Dermis microvascular lymphatic vessel endothelial cell (primary cell): ENCODE results near the gene NECTIN1. TPM values are rescaled to one million over a fixed set of nuclear protein-coding genes. Genes with fewer than 3 reads are reported as not detected.
A peak's percentile ranks its signal among the peaks of the same experiment; 100 is the strongest.

ENCODE experiments used
- DNase-seq, 2 donors: peaks; one replicate each; pipeline versions ENCODE4 v3.0.0 to v3.0.0-alpha.2; 2010; ENCODE audit warnings: low read depth in 2 of 2
- total RNA-seq: library from RNA; depleted of rRNA; stranded (reverse); fragments of >200 nt; gene quantifications from 2 replicates; pipeline ENCODE4 v1.2.1, GENCODE V29; 2014

The NECTIN1 gene, protein sequence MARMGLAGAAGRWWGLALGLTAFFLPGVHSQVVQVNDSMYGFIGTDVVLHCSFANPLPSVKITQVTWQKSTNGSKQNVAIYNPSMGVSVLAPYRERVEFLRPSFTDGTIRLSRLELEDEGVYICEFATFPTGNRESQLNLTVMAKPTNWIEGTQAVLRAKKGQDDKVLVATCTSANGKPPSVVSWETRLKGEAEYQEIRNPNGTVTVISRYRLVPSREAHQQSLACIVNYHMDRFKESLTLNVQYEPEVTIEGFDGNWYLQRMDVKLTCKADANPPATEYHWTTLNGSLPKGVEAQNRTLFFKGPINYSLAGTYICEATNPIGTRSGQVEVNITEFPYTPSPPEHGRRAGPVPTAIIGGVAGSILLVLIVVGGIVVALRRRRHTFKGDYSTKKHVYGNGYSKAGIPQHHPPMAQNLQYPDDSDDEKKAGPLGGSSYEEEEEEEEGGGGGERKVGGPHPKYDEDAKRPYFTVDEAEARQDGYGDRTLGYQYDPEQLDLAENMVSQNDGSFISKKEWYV
- total RNA-seq, result 4.3 and 5.4 TPM in 2 replicates

- DNase-seq, result peak; percentile 60 to 88
Measured at GRCh38 chr11:119728651-119729580, at the start of gene NECTIN1. NECTIN1 (minus strand) TSS chr11:119729200; CDS start chr11:119728553, 647 bp downstream.

DNA sequence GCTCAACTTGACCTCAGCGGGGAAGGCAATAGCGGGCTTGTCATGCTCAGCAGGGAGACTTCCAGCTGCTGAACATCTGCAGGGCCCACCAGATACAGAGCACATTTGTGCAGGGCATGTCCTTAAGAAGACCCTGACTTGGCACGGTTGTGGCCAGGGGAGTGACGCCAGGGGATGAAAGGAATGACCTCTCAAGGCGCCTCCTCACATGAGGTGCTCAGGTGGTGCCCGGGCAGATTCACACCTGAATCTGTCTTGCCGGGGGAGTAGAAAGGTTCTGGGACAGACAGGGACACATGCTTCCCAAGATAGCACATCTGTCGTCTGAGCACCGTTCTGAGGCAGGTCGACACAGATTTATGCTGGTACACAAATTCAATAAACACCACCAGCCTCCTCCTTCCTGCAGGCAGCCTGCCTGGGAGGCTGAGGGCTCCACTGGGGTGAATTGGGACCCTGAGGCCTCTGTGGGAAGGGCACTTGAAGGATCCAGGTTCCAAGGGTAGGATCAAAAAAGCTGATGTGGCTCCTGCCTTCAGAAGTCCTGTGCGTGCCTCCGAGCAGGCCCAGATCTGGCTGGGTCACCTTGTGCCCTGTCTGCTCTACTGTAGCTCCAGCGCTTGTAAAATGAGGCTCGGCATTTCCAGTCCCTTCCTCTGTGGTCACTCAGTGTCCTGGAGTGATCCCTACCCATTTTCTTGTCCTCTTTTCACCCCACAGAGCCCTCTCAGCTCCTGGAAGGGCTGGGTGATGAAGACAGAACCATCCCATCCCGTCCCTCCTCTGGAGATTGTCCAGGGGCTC is 49.6 kb upstream of the NECTIN1 start:
- DNase-seq, result no peak

- DNase-seq, result no peak
Measured at GRCh38 chr11:119777940-119778339, 48.9 kb upstream of the NECTIN1 start.

DNA sequence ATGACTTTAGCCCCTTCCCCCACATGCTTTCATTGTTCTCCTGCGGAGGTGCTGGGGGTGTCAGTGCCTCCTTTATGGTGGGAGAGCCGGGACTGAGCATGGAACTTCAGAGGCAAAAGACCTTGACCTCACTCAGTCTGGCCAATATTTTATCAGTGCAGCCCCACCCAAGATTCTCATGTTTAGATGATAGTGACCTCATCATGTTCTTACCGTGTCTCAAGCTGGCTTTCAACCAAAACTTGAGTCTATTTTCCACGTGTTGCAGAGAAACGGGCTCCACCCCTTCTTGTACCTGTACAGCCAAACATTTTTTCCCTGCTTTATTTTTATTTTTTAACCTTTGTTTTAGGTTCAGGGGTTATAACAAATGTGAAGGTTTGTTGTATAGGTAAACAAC is 47.7 kb upstream of the NECTIN1 start:
- DNase-seq, result no peak

DNA sequence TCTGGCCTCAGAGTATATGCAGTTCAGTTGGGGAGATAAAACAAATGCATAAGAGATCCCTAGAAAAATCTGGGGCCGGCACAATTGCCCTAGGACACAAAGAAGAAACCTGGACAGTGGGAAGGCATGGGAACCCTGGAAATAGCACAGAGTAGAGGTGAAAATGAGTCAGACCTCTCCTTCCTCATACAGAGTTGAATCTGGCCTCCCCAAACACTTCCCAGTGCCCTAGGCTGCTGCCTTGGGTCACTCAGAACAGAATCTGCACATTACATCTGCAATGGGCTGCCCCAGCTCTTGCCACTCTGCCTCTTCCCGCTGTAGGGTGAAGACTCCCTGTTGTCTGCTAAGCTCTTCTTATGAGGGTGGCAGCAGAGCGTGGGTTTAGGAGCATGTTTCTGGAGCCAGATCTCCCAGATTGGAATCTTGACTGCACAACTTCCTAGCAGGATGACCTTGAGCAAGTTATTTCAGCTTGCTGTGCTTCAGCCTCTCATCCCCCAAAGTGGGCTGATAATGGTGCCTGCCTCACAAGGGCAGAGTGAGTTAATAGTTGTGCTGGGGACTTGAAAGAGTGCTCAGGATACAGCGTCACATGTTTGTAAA is 47.1 kb upstream of the NECTIN1 start:
- no peak for DNase-seq

DNA sequence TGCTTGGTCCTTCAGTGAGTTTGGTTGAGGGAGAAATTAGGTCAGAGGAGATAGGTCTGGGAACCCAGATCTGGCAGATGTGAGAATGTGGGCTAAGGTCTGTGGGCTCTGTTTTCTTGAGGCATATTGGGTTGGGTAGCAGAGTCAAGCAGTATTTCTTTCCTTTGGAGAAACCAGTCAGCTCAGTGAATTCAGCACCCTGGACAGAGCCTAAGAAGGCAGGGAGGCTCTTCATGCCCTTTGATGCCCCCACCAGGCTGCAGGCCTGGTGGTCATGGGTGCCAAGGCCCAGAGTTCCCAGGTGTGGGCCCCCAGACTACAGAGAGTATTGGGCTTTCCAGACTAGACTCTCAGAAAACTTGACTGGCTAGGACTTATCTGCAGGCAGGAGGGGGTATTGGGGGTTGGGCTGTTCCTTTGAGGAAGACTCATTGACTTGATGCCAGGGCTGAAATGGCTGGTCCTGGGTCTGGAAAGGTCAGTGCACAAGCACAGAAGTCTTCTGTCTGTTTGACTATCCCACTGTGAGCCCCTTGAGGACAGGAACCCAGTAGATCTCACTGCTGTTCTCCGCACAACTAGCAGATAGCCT is 45.3 kb upstream of the NECTIN1 start:
- DNase-seq, result peak in 1 of 2 donors; percentile 30

DNA sequence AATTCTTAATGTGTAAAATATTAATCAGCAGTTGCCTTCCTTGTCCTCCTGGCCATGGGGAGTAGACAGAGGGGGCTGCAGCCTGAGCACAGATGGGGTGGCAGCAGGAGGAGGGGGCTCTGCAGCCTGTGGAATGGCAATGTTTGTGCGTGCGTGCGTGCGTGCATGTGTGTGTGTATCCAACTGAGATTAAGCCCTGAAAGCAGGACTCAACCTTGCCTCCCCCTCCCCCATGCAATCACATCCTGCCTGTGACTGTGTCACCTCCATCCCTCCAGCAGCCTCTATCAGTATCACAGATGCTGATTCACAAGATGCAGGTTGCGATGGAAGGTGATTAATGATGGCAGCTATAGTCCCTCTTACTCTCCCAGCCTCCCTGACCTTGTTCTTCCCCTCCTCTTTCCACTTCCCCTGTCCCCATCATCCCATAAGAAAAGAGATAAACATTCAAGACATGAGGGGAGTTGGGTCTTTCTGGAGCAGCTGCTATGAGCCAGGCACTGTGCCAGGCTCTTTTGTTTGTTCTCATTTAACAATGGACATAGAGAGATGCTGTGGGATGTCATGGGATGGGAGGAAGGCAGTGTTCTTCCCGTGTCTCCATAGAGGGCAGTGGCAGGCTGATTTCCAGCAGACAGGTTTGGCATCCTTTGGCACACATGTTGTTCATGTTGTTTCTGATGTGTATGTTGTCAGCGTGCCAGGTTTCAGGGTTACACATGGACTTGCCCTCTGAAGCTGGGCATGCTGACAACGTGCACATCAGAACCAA is 43.8 kb upstream of the NECTIN1 start:
- DNase-seq, result no peak

DNA sequence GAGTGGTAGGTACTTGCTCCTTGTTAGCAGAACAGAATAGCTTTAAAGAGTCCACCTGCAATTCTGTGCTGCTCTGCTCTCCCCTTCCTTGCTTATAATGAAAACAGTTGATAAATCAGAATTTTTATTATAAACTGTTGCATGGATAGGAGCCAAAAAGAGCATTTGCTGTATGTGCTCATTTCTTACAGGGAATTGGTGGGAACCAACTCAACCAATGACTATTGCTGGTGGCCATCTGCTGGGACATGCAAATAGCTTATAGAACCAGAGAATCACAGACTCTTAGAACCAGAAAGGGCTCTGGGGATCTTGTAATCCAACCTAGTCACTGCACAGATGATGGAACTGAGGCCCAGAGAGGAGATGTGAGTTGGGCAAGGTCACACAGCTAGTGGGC is 43.1 kb upstream of the NECTIN1 start:
- DNase-seq, result no peak

GRCh38 chr11:119771172-119771770 is 42.3 kb upstream of the NECTIN1 start:
- no peak for DNase-seq

DNA sequence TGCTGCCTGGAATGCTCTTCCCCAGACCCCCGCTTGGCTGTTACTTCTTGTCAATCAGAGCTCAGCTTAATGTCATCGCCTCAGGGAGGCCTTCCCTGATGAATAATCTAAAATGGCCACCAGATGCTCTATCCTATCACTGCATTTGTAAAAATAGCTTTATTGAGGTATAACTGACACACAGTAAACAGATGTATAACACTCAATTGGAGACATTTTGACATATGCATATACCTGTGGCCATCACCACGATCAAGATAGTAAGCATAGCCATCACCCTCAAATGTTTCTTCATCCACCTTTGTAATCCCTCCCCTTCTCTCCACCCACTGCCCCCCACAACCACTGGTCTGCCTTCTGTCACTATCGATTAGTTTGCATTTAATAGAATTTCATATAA is 36.6 kb upstream of the NECTIN1 start:
- no peak for DNase-seq

- no peak for DNase-seq
Measured at GRCh38 chr11:119764108-119764868, 35.3 kb upstream of the NECTIN1 start.

DNA sequence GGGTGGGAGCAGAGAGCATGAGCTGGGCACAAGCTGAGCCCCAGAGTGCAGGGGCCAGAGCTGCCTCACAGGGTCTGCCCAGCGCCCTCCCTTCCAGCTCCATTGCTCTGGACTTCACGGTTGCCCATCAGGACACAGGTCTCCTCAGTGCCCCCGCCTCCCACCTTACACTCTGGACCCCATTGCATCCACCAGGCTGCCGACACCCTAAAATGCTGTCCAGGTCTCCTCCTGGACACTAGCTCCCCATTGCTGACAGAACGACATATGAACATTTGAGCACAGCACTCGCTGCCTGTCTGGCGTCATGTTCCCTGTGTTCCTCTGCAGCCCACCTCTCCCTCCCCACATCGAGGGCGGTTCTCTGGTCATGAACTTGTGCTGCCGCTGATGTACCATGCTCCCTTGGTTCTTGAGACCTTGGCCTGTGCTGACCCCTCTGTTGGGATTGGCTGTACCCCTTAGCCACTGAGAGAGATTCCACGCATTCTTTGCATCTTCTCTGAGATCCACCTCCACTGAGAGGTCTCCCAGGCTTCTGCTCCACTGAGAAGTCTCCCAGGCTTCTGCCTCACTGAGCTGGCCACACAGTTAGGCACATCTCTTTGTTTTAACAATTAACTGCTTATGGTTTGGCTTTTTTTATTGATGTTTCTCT is 34.2 kb upstream of the NECTIN1 start:
- no peak for DNase-seq

DNA sequence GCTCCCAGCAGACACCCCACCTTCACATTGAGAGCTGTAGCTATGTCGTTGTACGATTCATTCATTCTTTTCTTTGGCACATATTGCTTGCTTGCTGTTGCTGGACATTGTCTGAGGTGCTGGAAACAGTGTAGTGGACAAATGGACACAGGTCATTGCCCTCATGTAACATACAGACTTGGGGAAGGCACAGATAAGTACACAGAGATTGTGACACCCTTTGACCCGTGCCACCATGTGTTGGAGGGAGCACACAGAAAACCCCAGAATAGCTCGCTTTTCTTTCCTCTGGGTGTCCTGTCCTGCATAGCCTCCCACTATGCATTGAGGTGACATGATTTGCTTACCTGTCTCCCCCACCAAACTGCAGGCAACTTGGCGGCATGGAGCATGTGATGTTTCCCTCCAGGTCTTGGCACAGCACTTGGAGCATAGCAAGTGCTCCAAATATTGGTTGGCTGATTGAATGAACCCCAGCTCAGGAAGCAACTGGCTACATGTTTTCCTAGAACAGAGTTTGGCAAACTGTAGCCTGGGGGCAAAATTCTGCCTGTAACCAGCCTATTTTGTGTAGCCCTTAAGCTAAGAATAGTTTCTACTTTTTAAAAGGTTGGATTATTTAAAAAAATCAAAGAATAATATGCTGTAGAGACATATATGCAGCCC is 30.9 kb upstream of the NECTIN1 start:
- DNase-seq, result no peak

GRCh38 chr11:119759324-119759723 is 30.3 kb upstream of the NECTIN1 start:
- no peak for DNase-seq

GRCh38 chr11:119758291-119758690 is 29.3 kb upstream of the NECTIN1 start:
- DNase-seq, result no peak

DNA sequence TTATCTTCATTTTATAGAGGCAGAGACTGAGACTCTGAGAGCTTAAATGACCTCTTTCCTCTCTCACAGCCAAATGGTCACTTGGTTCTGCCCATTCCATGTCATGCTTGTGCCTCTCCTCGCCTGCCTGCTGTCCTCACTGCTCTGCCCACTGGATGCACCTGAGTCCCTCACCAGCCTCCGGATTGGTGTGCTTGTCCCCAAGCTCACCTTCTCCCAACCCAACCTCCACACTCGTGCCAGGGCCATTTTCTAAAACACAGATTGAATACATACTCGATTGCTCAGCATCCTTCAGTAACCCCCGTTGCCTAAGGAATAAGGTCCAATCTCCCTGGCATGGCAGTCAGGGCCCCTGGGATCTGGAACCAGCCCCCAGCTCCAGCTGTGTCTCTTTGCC is 28.4 kb upstream of the NECTIN1 start:
- DNase-seq, result no peak

- no peak for DNase-seq
Measured at GRCh38 chr11:119756169-119756865, 27.3 kb upstream of the NECTIN1 start.
